HG03196 (cell line): ENCODE data around the gene YWHAG.
"Not testable (repeated sequence)": the region's sequence is repeated elsewhere in the genome, so short reads cannot be mapped to it uniquely, and the experiment has no call there.

Experiments used
- ATAC-seq: cut with Tn5 transposase; IDR thresholded peaks from one replicate; pipeline ENCODE4 v1.9.1; 2021; ENCODE audit not compliant: unreplicated experiment

YWHAG gene

DNA sequence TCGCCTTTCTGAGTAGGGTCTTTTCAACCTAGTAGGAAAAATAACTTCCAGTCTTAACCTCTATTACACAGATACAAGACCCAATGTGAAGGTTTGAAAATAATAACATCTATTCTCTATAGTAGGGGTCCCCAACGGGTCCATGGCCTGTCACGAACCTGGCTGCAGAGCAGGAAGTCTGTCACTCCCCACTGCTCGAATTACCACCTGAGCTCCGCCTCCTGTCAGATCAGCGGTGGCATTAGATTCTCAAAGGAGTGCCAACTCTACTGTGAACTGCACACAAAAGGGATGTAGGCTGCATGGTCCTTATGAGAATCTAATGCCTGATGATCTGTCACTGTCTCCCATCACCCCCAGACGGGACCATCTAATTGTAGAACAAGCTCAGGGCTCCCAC, 7.4 kb downstream of the YWHAG start:
- no peak for ATAC-seq

GRCh38 chr7:76349313-76349885, 9.4 kb downstream of the YWHAG start:
- ATAC-seq = no peak

GRCh38 chr7:76347710-76348109, 11.1 kb downstream of the YWHAG start:
- no peak for ATAC-seq

- no peak for ATAC-seq
Measured at GRCh38 chr7:76346778-76347177, 12.0 kb downstream of the YWHAG start.

DNA sequence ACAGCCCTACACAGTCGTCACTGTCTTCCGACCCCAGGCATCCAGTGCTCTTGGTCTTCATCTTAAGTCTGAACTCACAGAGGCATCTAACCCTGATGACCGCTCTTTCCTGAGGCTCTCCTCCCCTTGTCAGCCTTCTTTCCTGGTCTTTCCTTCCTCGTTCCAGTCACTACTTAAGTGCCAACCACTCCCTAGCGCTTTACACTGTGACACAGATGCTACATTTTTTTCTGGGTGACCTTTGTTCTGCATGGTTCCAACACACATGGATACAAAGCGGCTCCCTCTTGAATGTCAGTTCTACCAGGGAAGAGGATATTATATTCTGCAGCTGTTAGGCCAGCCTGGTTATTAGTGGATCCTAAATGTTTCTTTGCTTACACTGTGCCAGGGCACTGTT, 12.7 kb downstream of the YWHAG start:
- ATAC-seq = no peak

DNA sequence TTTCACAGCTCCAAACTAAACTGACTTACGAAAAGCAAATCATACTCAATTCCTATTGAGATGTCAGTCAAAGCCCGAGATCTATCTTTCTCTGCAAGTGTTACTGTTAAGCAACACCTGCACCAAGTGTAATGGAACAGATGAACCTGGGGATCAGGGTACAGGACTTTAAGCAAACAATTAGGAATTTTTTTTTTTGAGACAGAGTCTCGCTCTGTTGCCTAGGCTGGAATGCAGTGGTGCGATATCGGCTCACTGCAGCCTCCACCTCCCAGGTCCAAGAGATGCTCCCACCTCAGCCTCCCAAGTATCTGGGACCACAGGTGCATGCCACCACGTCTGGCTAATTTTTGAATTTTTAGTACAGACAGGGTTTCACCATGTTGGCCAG, 14.9 kb downstream of the YWHAG start:
- ATAC-seq = no peak

DNA sequence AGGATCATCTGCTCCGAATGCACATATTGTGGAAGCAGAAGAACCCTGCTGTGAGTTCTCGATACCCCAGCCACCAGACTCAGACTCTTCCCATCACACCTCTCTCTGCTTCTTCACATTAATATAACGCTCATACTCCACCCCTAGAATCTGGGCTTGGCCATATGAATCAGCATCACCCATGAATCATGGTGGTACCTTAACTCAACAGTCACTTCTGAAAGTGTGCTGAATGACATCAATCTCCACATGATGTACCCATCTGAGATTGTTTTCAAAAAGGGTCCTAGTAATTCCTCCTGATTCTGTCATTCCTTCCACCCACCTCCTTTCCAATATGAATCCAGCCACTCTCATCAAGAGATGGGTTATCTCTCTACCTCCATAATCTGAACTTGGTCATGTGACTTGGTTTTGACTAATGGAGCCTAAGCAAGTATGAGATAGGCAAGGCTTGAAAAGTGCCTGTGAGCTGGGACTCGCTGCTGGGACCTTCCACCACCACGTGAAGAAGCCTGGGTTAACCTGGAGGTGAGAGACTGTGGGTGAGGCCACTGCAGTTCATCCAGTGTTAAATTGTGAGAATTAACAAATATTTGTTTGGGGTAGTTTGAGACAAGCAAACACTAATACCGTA, 15.4 kb downstream of the YWHAG start:
- ATAC-seq = no peak

GRCh38 chr7:76342222-76342621, 16.6 kb downstream of the YWHAG start:
- no peak for ATAC-seq

DNA sequence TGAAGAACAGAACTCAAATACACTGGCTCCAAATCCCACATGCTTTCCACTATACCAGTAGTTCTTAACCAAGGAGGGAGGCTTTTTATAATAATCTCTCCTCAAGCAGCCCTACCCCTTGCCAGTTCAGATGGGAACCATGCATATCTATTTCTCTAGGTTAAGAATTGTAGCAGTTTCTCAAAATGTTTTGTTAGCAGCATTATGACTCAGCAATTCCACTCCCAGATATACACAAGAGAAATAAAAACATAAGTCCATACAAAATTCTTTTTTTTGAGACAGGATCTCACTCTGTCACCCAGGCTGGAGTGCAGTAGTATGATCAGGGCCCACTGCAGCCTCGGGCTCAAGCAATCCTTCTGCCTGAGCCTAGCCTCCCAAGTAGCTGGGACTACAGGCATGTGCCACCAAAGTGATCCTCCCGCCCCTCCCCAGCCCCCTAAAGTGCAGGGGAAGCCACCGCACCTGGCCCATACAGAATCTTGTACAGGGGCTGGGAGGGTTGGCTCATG, 18.1 kb downstream of the YWHAG start:
- ATAC-seq = no peak

- ATAC-seq = no peak
Measured at GRCh38 chr7:76338298-76339084, 20.3 kb downstream of the YWHAG start.

DNA sequence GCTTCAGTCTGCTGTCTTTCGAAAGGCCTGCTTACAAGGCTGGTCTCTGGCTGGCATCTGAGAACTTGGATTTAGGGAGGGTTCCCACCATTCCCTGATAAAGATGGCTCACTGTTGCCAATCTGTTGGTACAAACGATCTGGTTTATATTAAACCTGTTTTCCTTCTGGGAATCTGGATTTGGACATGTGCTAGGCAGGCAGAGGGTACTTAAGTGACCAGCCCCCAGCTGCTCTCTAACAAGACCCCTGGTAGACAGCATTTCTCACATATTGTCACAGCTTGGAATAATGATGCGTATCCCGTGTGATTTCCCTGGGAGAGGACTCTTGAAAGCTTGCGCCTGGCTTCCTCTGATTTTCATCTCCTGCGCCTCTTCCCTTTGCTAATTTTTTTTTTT, 21.6 kb downstream of the YWHAG start:
- no peak for ATAC-seq

DNA sequence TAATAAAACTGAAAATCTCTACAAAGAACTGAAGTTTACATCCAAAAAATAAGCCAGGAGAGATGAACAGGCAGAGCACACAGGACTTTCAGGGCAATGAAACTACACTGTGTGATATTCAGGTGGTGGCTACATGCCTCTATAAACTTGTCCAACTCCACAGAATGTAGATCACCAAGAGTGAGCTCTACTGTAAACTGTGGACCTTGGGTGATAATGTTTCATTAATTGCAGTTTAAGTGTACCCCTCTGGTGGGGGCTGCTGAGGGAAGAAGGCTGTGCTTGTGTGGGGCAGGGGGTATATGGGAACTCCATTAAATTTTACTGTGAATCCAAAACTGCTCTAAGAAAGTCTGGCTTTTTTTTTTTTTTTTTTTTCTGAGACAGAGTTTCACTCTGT, 22.7 kb downstream of the YWHAG start:
- no peak for ATAC-seq

GRCh38 chr7:76335417-76335816, 23.4 kb downstream of the YWHAG start:
- ATAC-seq = not testable (repeated sequence)

- ATAC-seq = no peak
Measured at GRCh38 chr7:76334320-76334967, 24.3 kb downstream of the YWHAG start.

- no peak for ATAC-seq
Measured at GRCh38 chr7:76333511-76334101, 25.2 kb downstream of the YWHAG start.

DNA sequence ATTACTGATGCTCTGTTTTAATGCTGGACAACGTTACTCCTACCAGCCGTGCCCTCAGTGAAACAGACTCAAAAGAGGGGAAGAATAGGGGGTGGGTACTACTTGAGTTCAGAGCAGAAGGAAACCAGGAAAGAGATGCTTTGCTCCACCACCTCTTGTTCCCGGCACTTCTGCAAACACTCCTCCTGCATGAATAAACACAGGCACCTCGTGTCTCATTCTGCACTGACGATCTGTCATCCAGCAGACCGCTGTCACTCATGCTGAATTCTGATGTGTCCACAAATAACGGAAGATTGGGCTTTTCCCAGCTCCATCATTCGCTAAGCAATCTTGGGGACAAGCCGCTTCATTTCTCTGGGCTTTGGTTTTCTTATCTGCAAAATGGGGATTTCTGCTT, 26.7 kb downstream of the YWHAG start:
- no peak for ATAC-seq

GRCh38 chr7:76330673-76331072, 28.1 kb downstream of the YWHAG start:
- ATAC-seq = no peak

DNA sequence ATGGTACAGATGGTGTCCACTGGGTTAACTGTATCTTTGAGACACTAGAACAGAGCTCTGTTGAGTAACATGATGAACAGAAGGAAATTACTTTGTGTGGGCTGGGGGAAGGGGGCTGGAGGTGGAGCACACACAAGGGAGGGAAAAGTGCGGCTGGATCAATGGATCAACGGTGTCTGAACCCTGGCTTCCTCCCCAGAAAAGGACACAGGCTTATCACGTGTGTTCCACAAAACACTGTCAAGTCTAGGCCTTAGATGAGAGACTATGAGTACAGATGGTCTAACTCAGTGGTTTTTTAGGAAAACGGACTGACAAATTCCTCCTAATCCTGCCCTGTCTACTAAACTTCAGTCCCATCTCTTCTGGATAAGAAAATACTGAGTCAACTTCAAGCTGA, 28.5 kb downstream of the YWHAG start:
- no peak for ATAC-seq

- no peak for ATAC-seq
Measured at GRCh38 chr7:76329479-76329878, 29.3 kb downstream of the YWHAG start.

GRCh38 chr7:76328389-76328788, 30.4 kb downstream of the YWHAG start:
- no peak for ATAC-seq

DNA sequence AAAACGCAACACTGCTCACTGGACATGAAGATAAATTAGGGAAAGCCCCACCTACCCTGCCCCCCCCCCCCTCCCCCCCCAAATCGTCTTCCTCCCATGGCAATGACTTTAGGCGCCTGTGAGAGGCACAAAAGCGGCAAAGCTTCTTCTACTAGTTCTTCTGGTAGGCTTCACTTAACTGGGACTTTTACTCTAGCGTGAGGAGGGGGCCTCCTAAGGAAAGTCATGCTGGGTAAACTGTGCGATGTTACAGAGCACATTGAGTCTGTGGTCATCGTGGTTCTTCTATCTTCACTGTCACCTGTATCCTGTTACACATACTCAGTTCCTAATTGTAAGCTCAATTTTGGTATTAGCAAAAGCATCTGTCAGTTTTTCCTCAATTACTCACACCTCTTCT, 31.2 kb downstream of the YWHAG start:
- no peak for ATAC-seq
